Common myeloid progenitor, CD34-positive (primary cell): Measurements from ENCODE around the gene ZNF83.
"Not testable (repeated sequence)": the region's sequence is repeated elsewhere in the genome, so short reads cannot be mapped to it uniquely, and the experiment has no call there.

Source experiments
- CTCF ChIA-PET: fragments of 350-600 bp; sonication (Branson Sonifier 250); formaldehyde crosslinking; loops from one replicate; lab custom pipeline; 2021; ENCODE audit warnings: antibody characterized with exemption; lab: Charles Lee
- POLR2A ChIA-PET: fragments of 350-600 bp; sonication (Branson Sonifier 250); formaldehyde crosslinking; loops from one replicate; lab custom pipeline; 2021; ENCODE audit warnings: antibody characterized with exemption; lab: Charles Lee
- DNase-seq, 3 donors: peaks; one replicate each; pipeline versions ENCODE4 v3.0.0 to v3.0.0-alpha.2; 2013
- H3K27ac ChIP-seq, 2 experiments: 1 replicate in 1 of 2; 2 replicates in 1 of 2; pipeline ENCODE4 v1.7.0; 2013; ENCODE audit warnings: inconsistent platforms in 2 of 2, low read length in 2 of 2, mild to moderate bottlenecking in 2 of 2, low read depth in 1 of 2, moderate library complexity in 1 of 2; ENCODE audit not compliant: severe bottlenecking in 2 of 2, insufficient read depth in 1 of 2, poor library complexity in 1 of 2
- H3K27me3 ChIP-seq, 5 experiments: replicated peaks in 2 of 5; 1 replicate in 3 of 5; 2 replicates in 2 of 5; pipeline versions ENCODE4 v1.6.1 to v1.7.0; 2013; ENCODE audit warnings: low read length in 4 of 5, mild to moderate bottlenecking in 2 of 5, moderate library complexity in 2 of 5, inconsistent platforms in 1 of 5; ENCODE audit not compliant: insufficient read depth in 5 of 5, control insufficient read depth in 4 of 5
- H3K36me3 ChIP-seq, 4 experiments: 1 replicate in 2 of 4; 2 replicates in 2 of 4; pipeline versions ENCODE4 v1.6.1 to v1.7.0; 2013; ENCODE audit warnings: low read length in 3 of 4, control low read depth in 1 of 4, mild to moderate bottlenecking in 1 of 4; ENCODE audit not compliant: control insufficient read depth in 4 of 4, insufficient read depth in 4 of 4
- H3K4me1 ChIP-seq, 4 experiments: 1 replicate in 3 of 4; 2 replicates in 1 of 4; pipeline versions ENCODE4 v1.6.1 to v1.7.1; 2013; ENCODE audit warnings: low read length in 3 of 4, mild to moderate bottlenecking in 3 of 4, control low read depth in 1 of 4, inconsistent platforms in 1 of 4, moderate library complexity in 1 of 4; ENCODE audit not compliant: control insufficient read depth in 4 of 4, insufficient read depth in 4 of 4; ENCODE audit errors: control extremely low read depth in 1 of 4
- H3K4me3 ChIP-seq, 7 experiments: 1 replicate in 4 of 7; 2 replicates in 3 of 7; pipeline versions ENCODE4 v1.5.1 to v1.7.0; 2013; ENCODE audit warnings: mild to moderate bottlenecking in 7 of 7, low read length in 6 of 7, moderate library complexity in 6 of 7, inconsistent platforms in 2 of 7, low read depth in 2 of 7, control low read depth in 1 of 7; ENCODE audit not compliant: insufficient read depth in 4 of 7, control insufficient read depth in 1 of 7; ENCODE audit errors: extremely low read depth in 1 of 7
- H3K9me3 ChIP-seq, 5 experiments: 1 replicate in 4 of 5; 2 replicates in 1 of 5; pipeline versions ENCODE4 v1.6.1 to v1.7.1; 2013; ENCODE audit warnings: low read length in 4 of 5, mild to moderate bottlenecking in 2 of 5, inconsistent platforms in 1 of 5, low read depth in 1 of 5, moderate library complexity in 1 of 5; ENCODE audit not compliant: control insufficient read depth in 4 of 5, insufficient read depth in 2 of 5; ENCODE audit errors: control extremely low read depth in 1 of 5
- WGBS: methylation state at CpG from one replicate; pipeline ENCODE4 v1.1.5; 2013; ENCODE audit not compliant: insufficient coverage; 5-methylcytosine and 5-hydroxymethylcytosine counted together

ZNF83 gene

DNA sequence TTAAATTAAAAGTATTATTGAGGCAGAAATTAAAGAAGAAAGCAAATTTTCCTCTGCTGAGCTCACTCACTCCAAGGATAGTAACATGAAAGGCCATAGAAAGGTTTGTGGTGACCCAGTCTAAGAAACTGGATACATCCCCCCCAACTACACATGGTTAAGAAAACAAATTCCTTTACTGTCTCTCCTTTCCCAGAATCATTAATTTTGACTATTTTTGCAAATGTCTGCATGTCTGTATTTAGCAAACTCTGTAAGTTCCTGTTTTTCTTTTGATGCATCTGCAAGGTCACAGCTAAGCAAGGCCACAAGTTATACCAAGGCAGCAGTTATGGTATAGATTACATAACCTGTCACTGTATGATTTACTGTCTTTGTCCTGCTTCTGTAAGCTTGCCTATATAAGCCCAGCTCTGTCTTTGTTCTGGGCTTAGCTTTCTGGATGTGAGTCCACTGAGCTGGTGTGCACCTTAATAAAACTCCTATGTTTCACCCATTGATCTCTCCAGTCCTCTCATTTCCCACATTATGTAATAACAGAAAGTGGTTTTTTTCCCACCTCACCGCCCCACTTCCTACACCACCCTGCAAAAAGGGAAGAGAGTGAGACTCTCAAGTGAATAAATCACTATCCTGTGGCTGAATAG, 8.5 kb upstream of the ZNF83 start:
- no peak overlapping the region for H3K4me3 ChIP-seq
- POLR2A ChIA-PET: no interaction called here
- no peak overlapping the region for H3K27ac ChIP-seq
- no CpG with 5 or more reads among the region's 1 CpG for WGBS
- peak in 2 of 3 donors; percentile 91 to 94 for DNase-seq
- CTCF ChIA-PET: no interaction called here
- H3K36me3 ChIP-seq: peaks cover 0 to 36% (median 17%) of the 10 kb centered on the region in 4 experiments
- H3K27me3 ChIP-seq: no peaks in the 10 kb centered on the region
- H3K4me1 ChIP-seq: peaks cover 0 to 8% (median 0%) of the 10 kb centered on the region in 4 experiments
- peaks cover 2 to 46% (median 20%) of the 10 kb centered on the region in 5 experiments for H3K9me3 ChIP-seq

DNA sequence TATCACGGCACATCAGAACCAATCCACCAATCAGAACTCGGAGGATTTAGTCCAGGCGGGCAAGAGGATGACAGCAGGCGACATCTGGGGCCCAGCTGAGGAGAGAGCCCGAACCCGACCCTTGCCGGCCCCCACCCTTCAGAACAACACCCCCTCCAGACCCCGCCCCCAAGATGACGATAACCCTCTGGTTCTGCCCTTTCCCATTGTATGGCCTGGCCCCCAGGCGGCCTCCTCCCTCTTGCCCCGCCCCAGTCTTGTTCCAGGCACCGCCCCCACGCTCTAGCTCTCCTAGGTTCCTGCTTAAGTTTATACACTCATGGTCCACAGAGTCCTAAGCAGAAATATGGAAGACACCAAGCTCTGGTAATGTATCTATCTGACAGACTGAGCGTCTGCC, 2.8 kb upstream of the ZNF83 start:
- WGBS: 100% methylated on average over 3 of the region's 14 CpGs
- DNase-seq: no peak
- CTCF ChIA-PET: no interaction called here

DNA sequence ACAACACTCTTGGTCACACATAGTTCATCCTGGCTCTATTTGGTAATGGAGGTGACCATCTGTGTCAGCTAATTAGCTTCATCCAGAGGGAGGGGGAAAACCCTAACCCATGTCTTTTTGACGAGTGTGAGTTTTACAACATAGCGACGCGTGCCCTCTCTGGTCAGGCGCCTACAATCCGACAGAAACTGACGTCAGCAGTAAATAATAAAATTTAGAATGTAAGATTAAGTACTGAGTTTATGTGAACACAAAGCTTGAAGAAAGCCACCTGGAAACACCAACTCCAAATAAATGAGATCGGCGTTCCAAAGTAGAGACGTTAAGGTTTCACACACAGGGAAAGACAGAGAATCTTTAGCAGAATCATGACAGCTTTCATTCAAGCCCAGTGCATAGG, 1.8 kb upstream of the ZNF83 start:
- Histone ChIP-seq H3K4me3 (no peak overlapping the region), H3K4me1 (peaks cover 0 to 19% (median 14%) of the 10 kb centered on the region in 4 experiments), H3K36me3 (peaks cover 0 to 5% (median 0%) of the 10 kb centered on the region in 4 experiments), H3K27me3 (no peaks in the 10 kb centered on the region), H3K27ac (no peak overlapping the region), H3K9me3 (peaks cover 0 to under 1% (median 0%) of the 10 kb centered on the region in 5 experiments)
- POLR2A ChIA-PET: no interaction called here
- CTCF ChIA-PET: interaction anchor here (0.8 kb wide), 1 partner anchor 96 kb away, joined by 3 read pairs; no protein-coding TSS in a partner anchor
- 99% methylated on average over 9 of the region's 10 CpGs for WGBS
- no peak for DNase-seq

More for the DNA sequence above, 2.8 kb upstream of the ZNF83 start:
- POLR2A ChIA-PET: no interaction called here
- Histone ChIP-seq H3K36me3 (peaks cover 0 to 3% (median 1%) of the 10 kb centered on the region in 4 experiments), H3K9me3 (peaks cover 0 to 7% (median 0%) of the 10 kb centered on the region in 5 experiments), H3K4me3 (no peak overlapping the region), H3K4me1 (peaks cover 0 to 19% (median 14%) of the 10 kb centered on the region in 4 experiments), H3K27ac (no peak overlapping the region), H3K27me3 (no peaks in the 10 kb centered on the region)

- 18% methylated on average over 6 of the region's 14 CpGs for WGBS
These were observed 446 bp upstream of the ZNF83 start for GRCh38 chr19:52638601-52639000.

DNA sequence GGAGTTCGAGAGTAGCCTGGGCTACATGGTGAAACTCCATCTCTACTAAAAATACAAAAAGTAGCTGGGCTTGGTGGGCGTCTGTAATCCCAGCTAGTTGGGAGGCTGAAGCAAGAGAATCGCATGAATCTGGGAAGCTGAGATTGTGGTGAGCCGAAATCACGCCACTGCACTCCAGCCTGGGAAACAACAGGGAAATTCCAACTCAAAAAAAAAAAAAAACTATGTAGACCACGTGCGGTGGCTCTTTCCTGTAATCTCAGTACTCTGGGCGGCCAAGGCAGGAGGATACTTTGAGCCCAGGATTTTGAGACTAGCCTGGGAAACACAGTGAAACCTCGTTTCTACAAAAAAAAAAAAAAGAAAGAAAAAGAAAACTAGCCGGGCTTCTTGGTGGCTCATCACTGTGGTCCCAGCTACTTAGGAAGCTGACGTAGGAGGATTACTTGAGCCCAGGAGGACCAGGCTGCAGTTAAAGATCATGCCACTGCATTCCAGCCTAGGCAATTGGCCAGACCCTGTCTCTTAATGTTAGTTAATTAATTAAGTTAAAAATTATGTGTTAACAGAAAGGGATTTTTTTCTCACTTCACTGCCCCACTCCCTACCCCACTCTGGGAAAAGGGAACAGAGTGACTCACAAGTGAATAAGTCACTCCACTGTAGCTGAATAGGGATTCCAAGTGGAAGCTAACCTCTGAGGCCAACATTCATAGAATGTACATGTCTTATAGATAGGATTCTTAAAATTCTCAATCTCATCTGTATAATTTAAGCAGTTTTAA, 2.2 kb downstream of the ZNF83 start:
- no peaks in the 10 kb centered on the region for H3K27me3 ChIP-seq
- H3K9me3 ChIP-seq: no peaks in the 10 kb centered on the region
- ChIA-PET CTCF (no interaction called here), POLR2A (no interaction called here)
- no peak for DNase-seq
- peaks cover 0 to 19% (median 14%) of the 10 kb centered on the region in 4 experiments for H3K4me1 ChIP-seq
- H3K36me3 ChIP-seq: peaks cover 0 to 14% (median 1%) of the 10 kb centered on the region in 4 experiments
- 98% methylated on average over 11 of the region's 11 CpGs for WGBS
- no peak overlapping the region for H3K27ac ChIP-seq
- no peak overlapping the region for H3K4me3 ChIP-seq

More at GRCh38 chr19:52638601-52639000, 446 bp upstream of the ZNF83 start:
- peaks cover 0 to 11% (median 0%) of the 10 kb centered on the region in 4 experiments for H3K36me3 ChIP-seq
- H3K9me3 ChIP-seq: no peaks in the 10 kb centered on the region
- no peak for DNase-seq
- peak overlapping the region in 6 of 7 experiments; percentile 46 to 98 (median 90) for H3K4me3 ChIP-seq
- ChIA-PET POLR2A (no interaction called here), CTCF (no interaction called here)
- no peaks in the 10 kb centered on the region for H3K27me3 ChIP-seq
- H3K4me1 ChIP-seq: peaks cover 0 to 19% (median 14%) of the 10 kb centered on the region in 4 experiments
- no peak overlapping the region for H3K27ac ChIP-seq

DNA sequence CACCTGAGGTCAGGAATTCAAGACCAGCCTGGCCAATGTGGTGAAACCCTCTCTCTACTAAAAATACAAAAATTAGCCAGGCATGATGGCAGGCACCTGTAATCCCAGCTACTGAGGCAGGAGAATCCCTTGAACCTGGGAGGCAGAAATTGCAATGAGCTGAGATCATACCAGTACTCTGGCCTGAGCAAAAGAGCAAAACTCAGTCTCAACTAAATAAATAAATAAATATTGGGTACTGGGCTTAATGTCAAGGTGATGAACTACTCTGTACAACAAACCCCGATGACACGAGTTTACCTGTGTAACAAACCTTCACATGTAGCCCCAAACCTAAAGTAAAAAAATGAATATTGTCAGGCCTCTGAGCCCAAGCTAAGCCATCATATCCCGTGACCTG, 10.7 kb downstream of the ZNF83 start:
- POLR2A ChIA-PET, H3K4me1 ChIP-seq, H3K4me3 ChIP-seq, H3K27me3 ChIP-seq, CTCF ChIA-PET, H3K27ac ChIP-seq, DNase-seq: not testable (repeated sequence)
- peaks cover 0 to 22% (median 4%) of the 10 kb centered on the region in 5 experiments for H3K9me3 ChIP-seq
- H3K36me3 ChIP-seq: peaks cover 6 to 49% (median 30%) of the 10 kb centered on the region in 4 experiments
- WGBS: 100% methylated on average over 3 of the region's 3 CpGs

DNA sequence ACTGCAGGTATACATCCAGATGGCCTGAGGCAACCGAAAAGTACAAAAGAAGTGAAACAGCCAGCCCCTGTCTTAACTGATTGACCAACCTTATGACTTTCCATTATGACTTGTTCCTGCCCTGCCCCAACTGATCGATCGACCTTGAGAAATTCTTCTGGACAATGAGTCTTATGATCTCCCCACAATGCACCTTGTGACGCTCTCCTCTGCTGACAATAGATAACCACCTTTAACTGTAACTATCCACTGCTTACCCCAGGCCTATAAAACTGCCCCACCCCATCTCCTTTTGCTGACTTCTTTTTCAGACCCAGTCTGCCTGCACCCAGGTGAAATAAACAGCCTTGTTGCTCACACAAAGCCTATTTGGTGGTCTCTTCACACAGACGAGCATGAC, 11.2 kb downstream of the ZNF83 start:
- peaks cover 6 to 54% (median 33%) of the 10 kb centered on the region in 4 experiments for H3K36me3 ChIP-seq

More for the DNA sequence above, 11.2 kb downstream of the ZNF83 start:
- POLR2A ChIA-PET: no interaction called here
- H3K4me3 ChIP-seq: no peak overlapping the region
- CTCF ChIA-PET: no interaction called here
- H3K4me1 ChIP-seq: no peaks in the 10 kb centered on the region
- no peak overlapping the region for H3K27ac ChIP-seq
- H3K27me3 ChIP-seq: no peaks in the 10 kb centered on the region
- peaks cover 0 to 22% (median 4%) of the 10 kb centered on the region in 5 experiments for H3K9me3 ChIP-seq
- DNase-seq: no peak
- WGBS: 97% methylated on average over 3 of the region's 5 CpGs
